Epithelial cell of proximal tubule (primary cell): ENCODE data around the gene CDKL1. TPM values are rescaled to one million over a fixed set of nuclear protein-coding genes. Genes with fewer than 3 reads are reported as not detected.

Experiments used
- DNase-seq: peaks from one replicate; pipeline ENCODE4 v3.0.0-alpha.2; 2011; ENCODE audit warnings: low read depth
- H3K4me3 ChIP-seq: 2 replicates; pipeline ENCODE4 v1.5.1; 2011; ENCODE audit warnings: low read depth, mild to moderate bottlenecking, low read length
- CTCF ChIP-seq: conservative IDR thresholded peaks from 2 replicates; pipeline ENCODE4 v1.5.1; 2012; ENCODE audit warnings: low read depth, mild to moderate bottlenecking, low read length
- total RNA-seq: library from RNA; depleted of rRNA; stranded (reverse); fragments of >200 nt; gene quantifications from 2 replicates; pipeline ENCODE4 v1.2.3, GENCODE V29; 2015

CDKL1 gene
- total RNA-seq, 1 donor from 2014 or later, result 47.4 TPM

- H3K4me3 ChIP-seq, result peak overlapping the region; percentile 81
- TF ChIP-seq CTCF, result peak; percentile 55
- DNase-seq, result no peak
Measured at GRCh38 chr14:50311337-50311971, 85.2 kb downstream of the CDKL1 start.

GRCh38 chr14:50310445-50310844, 86.2 kb downstream of the CDKL1 start:
- H3K4me3 ChIP-seq, result peak overlapping the region; percentile 81
- no peak for DNase-seq
- TF ChIP-seq CTCF, result no peak

GRCh38 chr14:50308363-50308915, 88.2 kb downstream of the CDKL1 start:
- TF ChIP-seq CTCF, result no peak
- DNase-seq, result no peak
- H3K4me3 ChIP-seq, result no peak overlapping the region

GRCh38 chr14:50303744-50304471, 92.8 kb downstream of the CDKL1 start:
- no peak for TF ChIP-seq CTCF
- DNase-seq, result peak; percentile 69
- no peak overlapping the region for H3K4me3 ChIP-seq

GRCh38 chr14:50301914-50302313, 94.8 kb downstream of the CDKL1 start:
- no peak overlapping the region for H3K4me3 ChIP-seq
- TF ChIP-seq CTCF, result no peak
- DNase-seq, result no peak

- H3K4me3 ChIP-seq, result no peak overlapping the region
- TF ChIP-seq CTCF, result no peak
Measured at GRCh38 chr14:50299585-50299984, 97.1 kb downstream of the CDKL1 start.

More at GRCh38 chr14:50299585-50299984, 97.1 kb downstream of the CDKL1 start:
- DNase-seq, result no peak
